ENCODE data around the gene SRF.

The SRF gene

GRCh38 chr6:43184268-43184985, 13.4 kb downstream of the SRF start:
- no peak for FAIRE-seq

GRCh38 chr6:43185391-43185985, 14.4 kb downstream of the SRF start:
- no peak for FAIRE-seq

- FAIRE-seq, result no peak
Observed at GRCh38 chr6:43186019-43186418, 14.9 kb downstream of the SRF start.

- FAIRE-seq, result no peak
Observed at GRCh38 chr6:43186706-43187105, 15.6 kb downstream of the SRF start.

GRCh38 chr6:43187821-43188220, 16.8 kb downstream of the SRF start:
- no peak for FAIRE-seq

GRCh38 chr6:43188426-43188825, 17.4 kb downstream of the SRF start:
- FAIRE-seq, result no peak

- FAIRE-seq, result no peak
Observed at GRCh38 chr6:43189776-43190304, 18.8 kb downstream of the SRF start.

- no peak for FAIRE-seq
Observed at GRCh38 chr6:43192911-43193310, 21.8 kb downstream of the SRF start.

- FAIRE-seq, result no peak
Observed at GRCh38 chr6:43193929-43194328, 22.9 kb downstream of the SRF start.

- FAIRE-seq, result no peak
Observed at GRCh38 chr6:43196337-43196736, 25.3 kb downstream of the SRF start.

GRCh38 chr6:43199912-43200311, 28.8 kb downstream of the SRF start:
- FAIRE-seq, result no peak

GRCh38 chr6:43200541-43200940, 29.5 kb downstream of the SRF start:
- no peak for FAIRE-seq

GRCh38 chr6:43202451-43202850, 31.4 kb downstream of the SRF start:
- FAIRE-seq, result no peak

- no peak for FAIRE-seq
Observed at GRCh38 chr6:43203029-43203717, 32.1 kb downstream of the SRF start.

- no peak for FAIRE-seq
Observed at GRCh38 chr6:43203718-43204095, 32.6 kb downstream of the SRF start.

- FAIRE-seq, result no peak
Observed at GRCh38 chr6:43204271-43205105, 33.4 kb downstream of the SRF start.

- FAIRE-seq, result no peak
Observed at GRCh38 chr6:43205849-43206248, 34.8 kb downstream of the SRF start.

- FAIRE-seq, result no peak
Observed at GRCh38 chr6:43207286-43207685, 36.2 kb downstream of the SRF start.

- FAIRE-seq, result no peak
Observed at GRCh38 chr6:43211955-43212354, 40.9 kb downstream of the SRF start.

- no peak for FAIRE-seq
Observed at GRCh38 chr6:43213431-43213830, 42.4 kb downstream of the SRF start.

GRCh38 chr6:43215066-43215465, 44.0 kb downstream of the SRF start:
- no peak for FAIRE-seq

GRCh38 chr6:43216200-43216599, 45.1 kb downstream of the SRF start:
- no peak for FAIRE-seq

- FAIRE-seq, result no peak
Observed at GRCh38 chr6:43217351-43217750, 46.3 kb downstream of the SRF start.
